ENCODE data around the gene LIMS1. TPM values are rescaled to one million over a fixed set of nuclear protein-coding genes. Genes with fewer than 3 reads are reported as not detected.
"Not testable (repeated sequence)": the region's sequence is repeated elsewhere in the genome, so short reads cannot be mapped to it uniquely, and the experiment has no call there.

The LIMS1 gene
- total and polyA plus RNA-seq, 2 experiments from 2014 or later, result 28.6 to 36.9 TPM

DNA sequence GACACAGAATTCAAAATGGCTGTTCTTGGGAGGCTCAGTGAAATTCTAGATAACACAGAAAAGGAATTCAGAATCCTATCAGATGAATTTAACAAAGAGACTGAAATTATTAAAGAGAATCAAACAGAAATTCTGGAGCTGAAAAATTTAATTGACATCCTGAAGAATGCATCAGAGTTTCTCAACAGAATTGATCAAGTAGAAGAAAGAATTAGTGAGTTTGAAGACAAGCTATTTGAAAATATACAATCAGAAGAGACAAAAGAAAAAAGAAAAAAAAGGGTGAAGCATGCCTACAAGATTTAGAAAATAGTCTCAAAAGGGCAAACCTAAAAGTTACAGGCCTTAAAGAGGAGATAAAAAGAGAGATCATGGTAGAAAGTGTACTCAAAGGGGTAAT lies 173.0 kb downstream of the LIMS1 start (continued):
- TF ChIP-seq, protein P1, sequence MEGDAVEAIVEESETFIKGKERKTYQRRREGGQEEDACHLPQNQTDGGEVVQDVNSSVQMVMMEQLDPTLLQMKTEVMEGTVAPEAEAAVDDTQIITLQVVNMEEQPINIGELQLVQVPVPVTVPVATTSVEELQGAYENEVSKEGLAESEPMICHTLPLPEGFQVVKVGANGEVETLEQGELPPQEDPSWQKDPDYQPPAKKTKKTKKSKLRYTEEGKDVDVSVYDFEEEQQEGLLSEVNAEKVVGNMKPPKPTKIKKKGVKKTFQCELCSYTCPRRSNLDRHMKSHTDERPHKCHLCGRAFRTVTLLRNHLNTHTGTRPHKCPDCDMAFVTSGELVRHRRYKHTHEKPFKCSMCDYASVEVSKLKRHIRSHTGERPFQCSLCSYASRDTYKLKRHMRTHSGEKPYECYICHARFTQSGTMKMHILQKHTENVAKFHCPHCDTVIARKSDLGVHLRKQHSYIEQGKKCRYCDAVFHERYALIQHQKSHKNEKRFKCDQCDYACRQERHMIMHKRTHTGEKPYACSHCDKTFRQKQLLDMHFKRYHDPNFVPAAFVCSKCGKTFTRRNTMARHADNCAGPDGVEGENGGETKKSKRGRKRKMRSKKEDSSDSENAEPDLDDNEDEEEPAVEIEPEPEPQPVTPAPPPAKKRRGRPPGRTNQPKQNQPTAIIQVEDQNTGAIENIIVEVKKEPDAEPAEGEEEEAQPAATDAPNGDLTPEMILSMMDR (conservative IDR thresholded peaks at IDR 0.05; ENCODE audit: low read depth in 2 of 2), result no peak
- TF ChIP-seq NANOG (IDR thresholded peaks at IDR 0.05; ENCODE audit: borderline replicate concordance) (no peak), STAT1 (IDR thresholded peaks at IDR 0.05; ENCODE audit: unreplicated experiment) (no peak)

DNA sequence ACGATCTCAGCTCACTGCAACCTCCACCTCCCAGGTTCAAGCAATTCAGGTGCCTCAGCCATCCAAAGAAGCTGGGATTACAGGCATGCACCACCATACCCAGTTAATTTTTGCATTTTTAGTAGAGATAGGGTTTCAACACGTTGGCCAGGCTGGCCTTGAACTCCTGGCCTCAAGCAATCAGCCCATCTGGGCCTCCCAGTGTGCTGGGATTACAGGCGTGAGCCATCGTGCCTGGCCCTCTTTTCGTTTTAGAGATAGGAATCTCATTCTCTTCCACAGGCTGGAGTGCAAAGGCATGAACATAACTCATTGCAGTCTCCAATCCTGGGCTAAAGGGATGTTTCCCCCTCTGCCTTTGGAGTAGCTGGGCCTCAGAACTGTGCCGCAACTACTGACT lies 182.7 kb downstream of the LIMS1 start:
- H3K9me3 Mint-ChIP-seq; H4K20me1 ChIP-seq (replicated peaks; ENCODE audit: insufficient read depth); H3F3A ChIP-seq (replicated peaks; ENCODE audit: low read depth); H3K36me3 ChIP-seq (ENCODE audit: insufficient read depth); H3K4me2 ChIP-seq; H3K27me3 ChIP-seq (ENCODE audit: insufficient read depth); H3K4me1 Mint-ChIP-seq; H3K36me3 Mint-ChIP-seq (ENCODE audit: low read depth); H3K4me3 Mint-ChIP-seq; DNase-seq (ENCODE audit: low spot score); H3K4me1 ChIP-seq (ENCODE audit: insufficient read depth); H2AFZ ChIP-seq; H3K9me2 ChIP-seq (ENCODE audit: insufficient read depth); H3K4me3 ChIP-seq; H3K27ac Mint-ChIP-seq; ATAC-seq; H3K27ac ChIP-seq (ENCODE audit: low read depth): not testable (repeated sequence)
- H3K79me2 ChIP-seq (replicated peaks; ENCODE audit: insufficient read depth), result peaks cover 20% of the 10 kb centered on the region
- H3K27me3 Mint-ChIP-seq (ENCODE audit: insufficient read depth, low read depth, poor library complexity), result peaks cover 13% of the 10 kb centered on the region

DNA sequence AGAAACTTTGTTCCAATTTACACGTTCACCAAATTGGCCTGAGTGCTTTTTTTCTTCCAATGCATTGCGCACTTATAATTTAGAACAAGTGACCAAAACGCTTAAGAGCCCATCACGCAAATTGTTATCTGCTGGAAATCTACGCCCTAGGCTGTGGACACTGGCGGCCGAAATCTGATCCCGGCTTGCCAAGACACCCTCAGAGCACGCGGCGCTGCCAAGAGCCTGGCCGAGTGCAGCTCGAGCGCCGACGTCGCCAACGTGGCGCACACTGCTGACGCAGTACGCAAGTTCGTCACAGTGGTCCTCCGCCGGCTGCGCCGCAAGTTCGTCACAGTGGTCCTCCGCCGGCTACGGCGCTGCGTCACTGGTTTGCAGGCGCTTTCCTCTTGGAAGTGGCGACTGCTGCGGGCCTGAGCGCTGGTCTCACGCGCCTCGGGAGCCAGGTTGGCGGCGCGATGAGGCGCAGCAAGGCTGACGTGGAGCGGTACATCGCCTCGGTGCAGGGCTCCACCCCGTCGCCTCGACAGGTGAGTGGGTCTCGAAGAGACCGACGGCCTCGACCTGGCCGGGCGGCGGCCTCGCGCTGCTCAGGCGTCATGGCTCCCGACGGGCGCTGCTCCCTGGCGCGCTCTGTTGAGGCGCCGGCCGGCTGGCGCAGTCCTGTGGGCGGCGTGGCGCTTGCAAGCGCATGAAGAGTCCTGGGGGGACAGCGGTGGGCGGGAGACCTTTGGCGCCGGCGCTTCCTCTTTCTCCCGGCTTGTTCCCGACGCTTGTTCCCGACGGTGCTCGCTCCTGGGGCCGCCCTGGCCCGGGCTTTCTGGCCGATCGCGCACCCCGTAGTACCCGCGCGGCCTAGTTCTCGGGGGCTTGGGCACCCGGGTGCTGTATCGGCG lies 185.1 kb downstream of the LIMS1 start, which contains the start of gene RANBP2:
TSS of gene RANBP2 (plus strand) at position 334 of the 896 bp plus-strand sequence. CDS start at position 459, 125 bp downstream.
- DNase-seq (ENCODE audit: low spot score) (peak; percentile 98), ATAC-seq (peak; percentile 95)
- H3K36me3 ChIP-seq (ENCODE audit: insufficient read depth), result no peaks in the 10 kb centered on the region
- no peaks in the 10 kb centered on the region for H3F3A ChIP-seq (replicated peaks; ENCODE audit: low read depth)
- H3K4me2 ChIP-seq, result peak within 1 kb of the TSS; percentile 75
- H3K79me2 ChIP-seq (replicated peaks; ENCODE audit: insufficient read depth), result peaks cover 44% of the 10 kb centered on the region
- Mint-ChIP-seq H3K9me3 (no peaks in the 10 kb centered on the region), H3K4me1 (peaks cover 9% of the 10 kb centered on the region), H3K27me3 (ENCODE audit: insufficient read depth, low read depth, poor library complexity) (peaks cover 10% of the 10 kb centered on the region), H3K27ac (peak within 1 kb of the TSS; percentile 98), H3K4me3 (peak within 1 kb of the TSS; percentile 87), H3K36me3 (ENCODE audit: low read depth) (no peaks in the 10 kb centered on the region; the same call in 2 of the 3 replicates)
- H3K4me1 ChIP-seq (ENCODE audit: insufficient read depth), result no peaks in the 10 kb centered on the region
- peak within 1 kb of the TSS; percentile 87 for H2AFZ ChIP-seq
- peak within 1 kb of the TSS; percentile 82 for H3K4me3 ChIP-seq
- no peaks in the 10 kb centered on the region for H3K27me3 ChIP-seq (ENCODE audit: insufficient read depth)
- peak; percentile 96 for TF ChIP-seq POLR2AphosphoS5 (IDR thresholded peaks at IDR 0.05; ENCODE audit: low read depth)
- no peak for TF ChIP-seq JUNB (IDR thresholded peaks at IDR 0.05; ENCODE audit: unreplicated experiment)
- TF ChIP-seq, protein P2, sequence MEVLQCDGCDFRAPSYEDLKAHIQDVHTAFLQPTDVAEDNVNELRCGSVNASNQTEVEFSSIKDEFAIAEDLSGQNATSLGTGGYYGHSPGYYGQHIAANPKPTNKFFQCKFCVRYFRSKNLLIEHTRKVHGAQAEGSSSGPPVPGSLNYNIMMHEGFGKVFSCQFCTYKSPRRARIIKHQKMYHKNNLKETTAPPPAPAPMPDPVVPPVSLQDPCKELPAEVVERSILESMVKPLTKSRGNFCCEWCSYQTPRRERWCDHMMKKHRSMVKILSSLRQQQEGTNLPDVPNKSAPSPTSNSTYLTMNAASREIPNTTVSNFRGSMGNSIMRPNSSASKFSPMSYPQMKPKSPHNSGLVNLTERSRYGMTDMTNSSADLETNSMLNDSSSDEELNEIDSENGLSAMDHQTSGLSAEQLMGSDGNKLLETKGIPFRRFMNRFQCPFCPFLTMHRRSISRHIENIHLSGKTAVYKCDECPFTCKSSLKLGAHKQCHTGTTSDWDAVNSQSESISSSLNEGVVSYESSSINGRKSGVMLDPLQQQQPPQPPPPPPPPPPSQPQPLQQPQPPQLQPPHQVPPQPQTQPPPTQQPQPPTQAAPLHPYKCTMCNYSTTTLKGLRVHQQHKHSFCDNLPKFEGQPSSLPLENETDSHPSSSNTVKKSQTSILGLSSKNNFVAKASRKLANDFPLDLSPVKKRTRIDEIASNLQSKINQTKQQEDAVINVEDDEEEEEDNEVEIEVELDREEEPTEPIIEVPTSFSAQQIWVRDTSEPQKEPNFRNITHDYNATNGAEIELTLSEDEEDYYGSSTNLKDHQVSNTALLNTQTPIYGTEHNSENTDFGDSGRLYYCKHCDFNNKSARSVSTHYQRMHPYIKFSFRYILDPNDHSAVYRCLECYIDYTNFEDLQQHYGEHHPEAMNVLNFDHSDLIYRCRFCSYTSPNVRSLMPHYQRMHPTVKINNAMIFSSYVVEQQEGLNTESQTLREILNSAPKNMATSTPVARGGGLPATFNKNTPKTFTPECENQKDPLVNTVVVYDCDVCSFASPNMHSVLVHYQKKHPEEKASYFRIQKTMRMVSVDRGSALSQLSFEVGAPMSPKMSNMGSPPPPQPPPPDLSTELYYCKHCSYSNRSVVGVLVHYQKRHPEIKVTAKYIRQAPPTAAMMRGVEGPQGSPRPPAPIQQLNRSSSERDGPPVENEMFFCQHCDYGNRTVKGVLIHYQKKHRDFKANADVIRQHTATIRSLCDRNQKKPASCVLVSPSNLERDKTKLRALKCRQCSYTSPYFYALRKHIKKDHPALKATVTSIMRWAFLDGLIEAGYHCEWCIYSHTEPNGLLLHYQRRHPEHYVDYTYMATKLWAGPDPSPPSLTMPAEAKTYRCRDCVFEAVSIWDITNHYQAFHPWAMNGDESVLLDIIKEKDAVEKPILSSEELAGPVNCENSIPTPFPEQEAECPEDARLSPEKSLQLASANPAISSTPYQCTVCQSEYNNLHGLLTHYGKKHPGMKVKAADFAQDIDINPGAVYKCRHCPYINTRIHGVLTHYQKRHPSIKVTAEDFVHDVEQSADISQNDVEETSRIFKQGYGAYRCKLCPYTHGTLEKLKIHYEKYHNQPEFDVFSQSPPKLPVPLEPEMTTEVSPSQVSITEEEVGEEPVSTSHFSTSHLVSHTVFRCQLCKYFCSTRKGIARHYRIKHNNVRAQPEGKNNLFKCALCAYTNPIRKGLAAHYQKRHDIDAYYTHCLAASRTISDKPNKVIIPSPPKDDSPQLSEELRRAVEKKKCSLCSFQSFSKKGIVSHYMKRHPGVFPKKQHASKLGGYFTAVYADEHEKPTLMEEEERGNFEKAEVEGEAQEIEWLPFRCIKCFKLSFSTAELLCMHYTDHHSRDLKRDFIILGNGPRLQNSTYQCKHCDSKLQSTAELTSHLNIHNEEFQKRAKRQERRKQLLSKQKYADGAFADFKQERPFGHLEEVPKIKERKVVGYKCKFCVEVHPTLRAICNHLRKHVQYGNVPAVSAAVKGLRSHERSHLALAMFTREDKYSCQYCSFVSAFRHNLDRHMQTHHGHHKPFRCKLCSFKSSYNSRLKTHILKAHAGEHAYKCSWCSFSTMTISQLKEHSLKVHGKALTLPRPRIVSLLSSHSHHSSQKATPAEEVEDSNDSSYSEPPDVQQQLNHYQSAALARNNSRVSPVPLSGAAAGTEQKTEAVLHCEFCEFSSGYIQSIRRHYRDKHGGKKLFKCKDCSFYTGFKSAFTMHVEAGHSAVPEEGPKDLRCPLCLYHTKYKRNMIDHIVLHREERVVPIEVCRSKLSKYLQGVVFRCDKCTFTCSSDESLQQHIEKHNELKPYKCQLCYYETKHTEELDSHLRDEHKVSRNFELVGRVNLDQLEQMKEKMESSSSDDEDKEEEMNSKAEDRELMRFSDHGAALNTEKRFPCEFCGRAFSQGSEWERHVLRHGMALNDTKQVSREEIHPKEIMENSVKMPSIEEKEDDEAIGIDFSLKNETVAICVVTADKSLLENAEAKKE (CRISPR knock-in tag; IDR thresholded peaks at IDR 0.05), result no peak
- no peak for TF ChIP-seq EZH2 (IDR thresholded peaks at IDR 0.05; ENCODE audit: low read depth, unreplicated experiment)
- TF ChIP-seq, protein P3, sequence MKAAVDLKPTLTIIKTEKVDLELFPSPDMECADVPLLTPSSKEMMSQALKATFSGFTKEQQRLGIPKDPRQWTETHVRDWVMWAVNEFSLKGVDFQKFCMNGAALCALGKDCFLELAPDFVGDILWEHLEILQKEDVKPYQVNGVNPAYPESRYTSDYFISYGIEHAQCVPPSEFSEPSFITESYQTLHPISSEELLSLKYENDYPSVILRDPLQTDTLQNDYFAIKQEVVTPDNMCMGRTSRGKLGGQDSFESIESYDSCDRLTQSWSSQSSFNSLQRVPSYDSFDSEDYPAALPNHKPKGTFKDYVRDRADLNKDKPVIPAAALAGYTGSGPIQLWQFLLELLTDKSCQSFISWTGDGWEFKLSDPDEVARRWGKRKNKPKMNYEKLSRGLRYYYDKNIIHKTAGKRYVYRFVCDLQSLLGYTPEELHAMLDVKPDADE (IDR thresholded peaks at IDR 0.05), result peak; percentile 70
- peak; percentile 99 for TF ChIP-seq CREB1 (CRISPR knock-in tag; IDR thresholded peaks at IDR 0.05; ENCODE audit: low read depth)
- no peak for TF ChIP-seq STAT1 (IDR thresholded peaks at IDR 0.05; ENCODE audit: unreplicated experiment)
- TF ChIP-seq ZNF114 (CRISPR knock-in tag; IDR thresholded peaks at IDR 0.05), result no peak
- H3K27ac ChIP-seq (ENCODE audit: low read depth), result peak within 1 kb of the TSS; percentile 93
- no peaks in the 10 kb centered on the region for H3K9me2 ChIP-seq (ENCODE audit: insufficient read depth)
- H4K20me1 ChIP-seq (replicated peaks; ENCODE audit: insufficient read depth), result peaks cover 24% of the 10 kb centered on the region

All from GM23338 (cell line).